Measurements from ENCODE around the gene OR5D18.
"Not testable (repeated sequence)": the region's sequence is repeated elsewhere in the genome, so short reads cannot be mapped to it uniquely, and the experiment has no call there.

OR5D18 gene

GRCh38 chr11:55819330-55819729 lies at the start of gene OR5D18:
TSS of gene OR5D18 (plus strand) at chr11:55819630. CDS start at chr11:55819630, 0 bp downstream.
- no peak for DNase-seq

DNA sequence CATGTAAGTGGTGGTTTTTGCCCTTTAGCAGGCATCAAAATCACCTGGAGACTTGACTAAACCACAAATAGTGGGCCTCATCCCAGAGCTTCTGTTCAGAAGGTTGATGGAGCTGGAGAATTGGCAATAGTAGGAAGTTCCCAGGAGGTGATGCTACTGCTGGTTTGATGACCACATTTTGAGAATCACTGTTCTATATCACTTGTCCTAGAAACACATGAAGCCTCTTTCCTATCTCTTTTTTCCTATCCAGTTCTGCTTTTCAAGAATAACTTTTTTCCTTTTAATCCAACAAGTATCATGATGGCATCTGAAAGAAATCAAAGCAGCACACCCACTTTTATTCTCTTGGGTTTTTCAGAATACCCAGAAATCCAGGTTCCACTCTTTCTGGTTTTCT lies 46.3 kb upstream of the OR5D18 start, which contains the start of gene OR5D13:
OR5D13 (plus strand) TSS at position 301 of the 400 bp plus-strand sequence; CDS start at position 301, 0 bp downstream.
- DNase-seq = no peak

DNA sequence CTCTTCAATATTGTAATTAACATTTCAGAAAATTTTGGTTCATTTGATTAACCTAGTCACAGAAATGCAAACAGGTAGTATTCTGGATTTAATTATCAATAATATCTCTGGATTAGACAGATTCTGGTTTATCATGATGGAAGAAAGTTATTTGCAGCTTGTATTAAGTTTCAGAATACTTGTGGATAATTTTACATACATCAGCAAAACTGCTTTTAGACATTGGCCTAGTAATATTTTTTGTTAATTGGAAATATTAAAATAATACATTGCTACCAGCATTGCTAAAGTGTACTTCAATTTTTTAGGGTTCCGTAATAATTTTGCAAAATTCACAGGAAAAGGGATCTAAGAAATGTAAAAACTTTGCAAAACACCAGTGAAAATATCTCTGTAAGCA lies 27.8 kb upstream of the OR5D18 start:
- DNase-seq = no peak

- no peak for DNase-seq
These were observed 26.1 kb upstream of the OR5D18 start for GRCh38 chr11:55793321-55793720.

DNA sequence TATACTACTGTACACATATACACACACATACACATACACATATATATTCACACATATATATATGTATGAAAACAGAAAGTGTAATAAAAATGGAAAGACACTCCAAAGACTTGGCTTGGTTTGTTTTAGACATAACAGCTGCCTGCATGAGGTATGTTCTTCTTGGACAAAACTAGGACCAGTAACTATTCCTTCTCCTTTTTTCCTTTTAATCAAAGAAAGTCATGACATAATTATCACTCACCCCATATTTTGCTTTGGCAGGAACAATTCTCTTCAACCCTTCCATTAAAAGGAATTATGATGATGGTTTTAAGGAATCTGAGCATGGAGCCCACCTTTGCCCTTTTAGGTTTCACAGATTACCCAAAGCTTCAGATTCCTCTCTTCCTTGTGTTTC lies 24.2 kb upstream of the OR5D18 start, which contains the start of gene OR5D14:
OR5D14 (plus strand) TSS at position 301 of the 400 bp plus-strand sequence; CDS start at position 301, 0 bp downstream.
- DNase-seq = no peak

DNA sequence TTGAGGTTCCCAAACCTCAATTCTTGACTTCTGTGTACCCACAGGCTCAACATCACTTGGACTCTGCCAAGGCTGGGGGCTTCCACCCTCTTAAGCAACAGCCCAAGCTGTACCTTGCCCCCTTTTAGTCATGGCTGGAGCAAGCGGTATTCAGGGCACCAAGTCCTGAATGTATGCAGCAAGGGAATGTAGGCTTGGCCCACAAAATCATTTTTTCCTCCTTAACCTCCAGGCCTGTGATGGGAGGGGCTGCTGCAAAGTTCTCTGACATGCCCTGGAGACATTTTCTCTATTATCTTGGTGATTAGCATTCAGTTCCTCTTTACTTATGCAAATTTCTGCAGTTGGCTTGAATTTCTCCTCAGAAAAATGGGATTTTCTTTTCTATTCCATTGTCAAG lies 13.2 kb upstream of the OR5D18 start:
- no peak for DNase-seq

GRCh38 chr11:55811067-55811466 lies 8.4 kb upstream of the OR5D18 start, which contains the start of gene OR5L1:
TSS of gene OR5L1 (plus strand) at chr11:55811367. CDS start at chr11:55811467, 100 bp downstream.
- no peak for DNase-seq

DNA sequence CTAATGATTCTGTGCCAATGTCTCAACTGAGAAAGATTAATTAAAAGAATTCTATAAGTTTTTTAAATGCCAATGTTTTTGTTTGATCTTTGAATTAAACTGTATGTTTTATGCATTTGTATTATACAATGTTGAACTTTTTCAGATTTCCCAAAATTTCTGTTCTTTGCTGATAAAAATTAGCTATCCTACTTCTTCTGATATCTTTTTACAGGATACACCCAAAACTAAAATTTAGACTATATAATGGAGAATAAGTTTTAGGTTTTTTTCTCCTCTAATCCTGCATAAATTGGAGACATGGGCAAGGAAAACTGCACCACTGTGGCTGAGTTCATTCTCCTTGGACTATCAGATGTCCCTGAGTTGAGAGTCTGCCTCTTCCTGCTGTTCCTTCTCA lies 7.5 kb downstream of the OR5D18 start, which contains the start of gene OR5L2:
OR5L2 (plus strand) TSS at position 301 of the 400 bp plus-strand sequence; CDS start at position 301, 0 bp downstream.
- DNase-seq = no peak

DNA sequence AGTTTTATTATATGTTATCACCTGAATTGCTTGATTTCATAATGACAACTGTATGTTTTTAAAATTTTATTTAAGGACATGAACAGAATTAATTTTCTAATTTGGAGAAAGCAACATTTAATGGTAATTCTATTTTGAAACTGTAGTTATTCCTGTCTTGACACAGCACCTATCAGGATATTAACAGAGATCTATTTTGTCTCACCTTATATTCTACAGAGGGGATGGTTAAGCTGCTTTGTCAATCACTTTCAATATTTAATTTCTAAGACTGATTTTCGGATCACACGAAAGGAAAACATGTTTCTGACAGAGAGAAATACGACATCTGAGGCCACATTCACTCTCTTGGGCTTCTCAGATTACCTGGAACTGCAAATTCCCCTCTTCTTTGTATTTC lies 19.0 kb downstream of the OR5D18 start, which contains the start of gene OR5D16:
OR5D16 (plus strand) TSS at position 301 of the 400 bp plus-strand sequence; CDS start at position 301, 0 bp downstream.
- DNase-seq = no peak

- DNase-seq = no peak
These were observed 28.0 kb downstream of the OR5D18 start for GRCh38 chr11:55847453-55847852.

DNA sequence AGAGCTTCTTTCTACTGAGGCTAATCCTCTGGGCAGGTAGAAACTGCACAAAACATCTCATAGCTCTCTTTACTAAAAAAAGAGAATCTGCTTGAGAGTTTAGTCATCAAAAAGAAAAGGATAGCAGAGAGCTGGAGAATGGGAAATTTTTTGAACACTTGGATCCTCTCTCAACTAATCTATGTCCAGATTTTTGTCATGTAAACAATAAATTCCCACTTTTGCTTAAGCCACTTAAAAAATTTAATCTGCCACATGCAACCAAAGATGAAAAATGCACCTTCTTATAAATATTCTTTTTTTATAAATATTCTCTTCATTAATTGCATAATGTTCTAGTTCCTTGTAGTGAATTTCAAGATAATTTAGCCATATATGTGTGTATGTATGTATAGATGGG lies 29.6 kb downstream of the OR5D18 start:
- DNase-seq = no peak

DNA sequence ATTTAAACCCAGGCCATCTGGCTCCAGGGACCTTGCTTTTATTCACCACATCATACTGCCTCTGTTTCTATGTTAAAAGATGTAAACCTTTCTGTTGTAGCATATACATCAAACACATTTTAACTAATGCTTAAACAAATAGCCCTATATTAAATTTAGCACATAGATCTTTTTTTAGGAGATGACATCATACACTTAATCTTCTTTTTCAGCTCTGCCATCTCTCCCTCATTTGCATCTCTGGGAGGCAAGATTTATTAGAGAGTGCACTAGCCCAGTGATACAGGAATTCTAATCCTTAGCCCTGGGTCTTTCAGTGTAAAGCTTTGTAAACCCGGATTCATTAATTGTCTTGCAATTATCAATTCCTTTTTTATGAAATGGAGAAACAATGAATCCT lies 32.7 kb downstream of the OR5D18 start:
- DNase-seq = no peak

- no peak for DNase-seq
These were observed 35.3 kb downstream of the OR5D18 start for GRCh38 chr11:55854704-55855103.

- not testable (repeated sequence) for DNase-seq
These were observed 47.9 kb downstream of the OR5D18 start for GRCh38 chr11:55867354-55867753.

All from stimulated activated CD4-positive, alpha-beta T cell treated with anti-CD3 and anti-CD28 coated beads, Interleukin-4, amount 100 ng/mL, for 24 hours (primary cell).